Mesendoderm (in vitro differentiated cells): ENCODE measurements around the gene OS9.
A peak's percentile ranks its signal among the peaks of the same experiment; 100 is the strongest.

ENCODE experiments used
- DNase-seq: peaks from one replicate; pipeline ENCODE4 v3.0.0; 2013
- H2AK5ac ChIP-seq: 2 replicates; pipeline ENCODE4 v1.6.1; 2013; ENCODE audit warnings: low read length, inconsistent platforms
- H2BK120ac ChIP-seq: 2 replicates; pipeline ENCODE4 v1.6.1; 2013; ENCODE audit warnings: low read depth, mild to moderate bottlenecking, low read length, moderate library complexity, mixed read lengths
- H2BK15ac ChIP-seq: replicated peaks from 2 replicates; pipeline ENCODE4 v1.6.1; 2013; ENCODE audit warnings: low read depth, mild to moderate bottlenecking, moderate library complexity
- H2BK5ac ChIP-seq: 2 replicates; pipeline ENCODE4 v1.6.1; 2013; ENCODE audit warnings: low read length, inconsistent platforms
- H3K18ac ChIP-seq: 2 replicates; pipeline ENCODE4 v1.6.1; 2013; ENCODE audit warnings: mild to moderate bottlenecking, low read length, mixed read lengths
- H3K23ac ChIP-seq: one replicate; pipeline ENCODE4 v1.6.1; 2013; ENCODE audit warnings: low read length
- H3K27ac ChIP-seq: 2 replicates; pipeline ENCODE4 v1.5.1; 2013; ENCODE audit warnings: low read depth, mild to moderate bottlenecking, inconsistent platforms, low read length, moderate library complexity
- H3K27me3 ChIP-seq: 2 replicates; pipeline ENCODE4 v1.6.1; 2013; ENCODE audit warnings: low read length, control low read depth, mild to moderate bottlenecking, inconsistent platforms; ENCODE audit not compliant: insufficient read depth, poor library complexity
- H3K36me3 ChIP-seq: 2 replicates; pipeline ENCODE4 v1.6.1; 2013; ENCODE audit warnings: low read length, inconsistent platforms; ENCODE audit not compliant: control insufficient read depth, insufficient read depth
- H3K4ac ChIP-seq: one replicate; pipeline ENCODE4 v1.6.1; 2013; ENCODE audit warnings: low read depth, mild to moderate bottlenecking, low read length, moderate library complexity
- H3K4me1 ChIP-seq: 2 replicates; pipeline ENCODE4 v1.6.1; 2013; ENCODE audit warnings: low read depth, low read length, inconsistent platforms; ENCODE audit not compliant: control insufficient read depth
- H3K4me2 ChIP-seq: 2 replicates; pipeline ENCODE4 v1.6.1; 2013; ENCODE audit warnings: low read length
- H3K4me3 ChIP-seq: 2 replicates; pipeline ENCODE4 v1.5.1; 2013; ENCODE audit warnings: mild to moderate bottlenecking, low read length
- H3K56ac ChIP-seq: one replicate; pipeline ENCODE4 v1.6.1; 2013; ENCODE audit warnings: low read length
- H3K79me1 ChIP-seq: 2 replicates; pipeline ENCODE4 v1.6.1; 2013; ENCODE audit warnings: low read length, inconsistent platforms
- H3K79me2 ChIP-seq: 2 replicates; pipeline ENCODE4 v1.6.1; 2013; ENCODE audit warnings: mild to moderate bottlenecking, low read length; ENCODE audit not compliant: control insufficient read depth, insufficient read depth
- H3K9ac ChIP-seq: 2 replicates; pipeline ENCODE4 v1.6.1; 2013; ENCODE audit warnings: low read length, inconsistent platforms
- H4K5ac ChIP-seq: one replicate; pipeline ENCODE4 v1.6.1; 2013; ENCODE audit warnings: low read length
- H4K8ac ChIP-seq: one replicate; pipeline ENCODE4 v1.6.1; 2013; ENCODE audit warnings: low read depth, mild to moderate bottlenecking, control low read depth, low read length, moderate library complexity
- WGBS: extraction: QIAGEN DNeasy Blood & Tissue Kit; methylation state at CpG from one replicate; pipeline ENCODE4 v1.1.7; 2013; ENCODE audit warnings: low lambda C conversion rate, missing lambda C conversion rate; ENCODE audit not compliant: insufficient coverage; ENCODE audit errors: extremely low coverage; 5-methylcytosine and 5-hydroxymethylcytosine counted together

Gene OS9

DNA sequence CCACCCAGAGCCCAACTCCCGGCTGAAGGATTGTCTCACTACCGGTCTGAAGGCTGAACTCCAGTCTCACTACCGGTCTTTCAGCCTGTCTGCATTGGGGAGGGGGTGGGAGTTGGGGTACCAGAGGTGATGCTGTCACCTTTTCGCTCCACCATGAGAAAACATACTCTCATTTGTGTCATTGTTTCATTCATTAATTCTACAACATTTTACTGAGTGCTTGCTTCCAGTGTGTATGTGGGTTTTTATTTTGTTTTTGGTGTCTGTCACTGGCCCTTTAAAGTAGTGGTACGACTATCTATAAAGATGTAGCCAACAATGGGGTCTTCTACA lies 58.7 kb downstream of the OS9 start:
- Histone ChIP-seq H3K9ac (peak overlapping the region; percentile 33), H2BK120ac (no peak overlapping the region), H3K27me3 (peaks cover 16% of the 10 kb centered on the region), H3K18ac (no peak overlapping the region), H3K79me1 (peaks cover 10% of the 10 kb centered on the region), H2BK15ac (no peak overlapping the region), H3K23ac (no peak overlapping the region), H3K27ac (no peak overlapping the region), H3K4me3 (no peak overlapping the region), H2AK5ac (no peak overlapping the region), H3K56ac (peak overlapping the region; percentile 51), H4K5ac (no peak overlapping the region), H3K4me2 (peak overlapping the region; percentile 44), H2BK5ac (no peak overlapping the region), H3K4ac (no peak overlapping the region), H3K79me2 (peaks cover 18% of the 10 kb centered on the region), H3K36me3 (peaks cover 3% of the 10 kb centered on the region), H3K4me1 (peaks cover 9% of the 10 kb centered on the region), H4K8ac (no peak overlapping the region)
- DNase-seq, result no peak
- no CpG with 5 or more reads among the region's 5 CpGs for WGBS

DNA sequence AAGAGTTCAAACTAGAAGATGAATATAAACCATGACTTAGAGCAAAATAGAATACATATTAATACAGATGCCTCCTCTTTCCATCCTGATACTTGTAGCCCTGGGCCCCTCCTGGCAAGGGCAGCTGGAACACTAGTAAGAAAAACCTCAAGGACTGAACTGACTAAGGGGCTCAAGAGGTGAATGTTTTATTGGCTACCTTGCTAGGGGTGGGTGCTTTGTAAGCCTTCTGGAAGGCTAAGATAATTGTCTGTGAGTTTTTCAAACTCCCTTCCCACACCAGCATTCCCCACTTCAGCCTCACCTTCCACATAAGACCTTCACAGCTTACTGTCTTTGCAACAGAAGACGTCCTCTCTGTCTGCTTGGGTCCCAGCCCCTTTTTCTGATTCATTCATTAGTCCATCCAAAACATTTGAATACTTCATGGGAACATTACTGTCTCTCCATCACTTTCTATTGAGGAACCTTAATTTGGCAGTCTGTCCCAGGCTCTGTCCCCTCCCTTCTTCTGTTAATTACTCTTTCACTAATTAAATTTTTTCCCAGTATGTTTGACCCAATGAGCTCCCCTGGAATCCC lies 59.9 kb downstream of the OS9 start:
- WGBS, result no CpG with 5 or more reads among the region's 1 CpG

DNA sequence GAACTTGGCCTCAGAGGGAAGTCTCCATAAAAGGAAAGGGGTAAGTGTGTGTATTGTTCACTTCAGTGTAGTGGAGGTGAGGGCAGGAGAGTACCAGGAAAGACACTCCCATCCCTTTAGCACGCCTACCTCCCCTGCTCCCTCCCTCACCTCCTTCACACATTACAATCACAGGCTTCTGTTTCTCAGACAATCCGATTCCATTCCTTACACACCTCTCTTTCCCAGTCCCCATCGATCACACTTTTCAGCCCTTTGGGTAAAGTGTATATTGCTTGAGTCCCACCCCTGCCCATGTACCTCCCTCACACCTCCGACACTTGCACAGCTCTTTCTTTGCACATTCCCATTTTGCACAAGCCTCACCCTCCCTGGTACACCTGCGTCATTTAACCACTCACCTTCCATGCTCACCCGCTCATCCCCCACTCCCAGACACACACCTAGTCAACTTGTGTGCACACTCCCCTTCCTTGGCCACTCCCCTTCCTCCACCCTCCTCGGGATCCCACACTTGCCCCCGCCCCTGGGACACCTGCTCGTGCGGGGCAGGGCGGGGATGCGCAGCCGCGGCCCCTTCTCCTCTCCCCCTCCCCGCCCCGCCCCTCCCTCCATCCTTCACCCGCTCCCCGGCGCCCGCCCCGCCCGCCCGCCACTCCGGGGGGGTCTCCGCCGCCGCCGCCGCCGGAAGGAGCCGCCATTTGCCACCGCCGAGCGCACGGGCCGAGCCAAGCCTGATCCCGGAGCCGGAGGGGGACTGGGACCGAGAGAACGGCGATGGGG lies 60.7 kb downstream of the OS9 start, which contains the start of gene MARCHF9:
TSS of gene MARCHF9 (plus strand) at position 693 of the 783 bp plus-strand sequence. CDS start 426 bp downstream, outside the sequence.
- peak; percentile 50 for DNase-seq
- no peak within 1 kb of the TSS for H4K8ac ChIP-seq
- no peak within 1 kb of the TSS for H2BK15ac ChIP-seq
- peak within 1 kb of the TSS; percentile 3 for H3K4me3 ChIP-seq
- H3K56ac ChIP-seq, result peak within 1 kb of the TSS; percentile 57
- no CpG with 5 or more reads among the region's 41 CpGs for WGBS
- H2BK120ac ChIP-seq, result no peak within 1 kb of the TSS
- H3K36me3 ChIP-seq, result no peaks in the 10 kb centered on the region
- H3K9ac ChIP-seq, result peak within 1 kb of the TSS; percentile 22
- no peak within 1 kb of the TSS for H3K4ac ChIP-seq
- H4K5ac ChIP-seq, result no peak within 1 kb of the TSS
- peaks cover 9% of the 10 kb centered on the region for H3K4me1 ChIP-seq
- peak within 1 kb of the TSS; percentile 33 for H3K18ac ChIP-seq
- peaks cover 10% of the 10 kb centered on the region for H3K79me1 ChIP-seq
- H3K4me2 ChIP-seq, result peak within 1 kb of the TSS; percentile 51
- peaks cover 18% of the 10 kb centered on the region for H3K79me2 ChIP-seq
- no peak within 1 kb of the TSS for H2BK5ac ChIP-seq
- H3K27me3 ChIP-seq, result peaks cover 16% of the 10 kb centered on the region
- no peak within 1 kb of the TSS for H2AK5ac ChIP-seq
- no peak within 1 kb of the TSS for H3K27ac ChIP-seq
- H3K23ac ChIP-seq, result no peak within 1 kb of the TSS

More for the DNA sequence above, 59.9 kb downstream of the OS9 start:
- H3K79me1 ChIP-seq, result peaks cover 10% of the 10 kb centered on the region
- H2BK5ac ChIP-seq, result no peak overlapping the region
- H3K56ac ChIP-seq, result no peak overlapping the region
- no peak overlapping the region for H3K23ac ChIP-seq
- no peak overlapping the region for H4K8ac ChIP-seq
- H3K4me2 ChIP-seq, result no peak overlapping the region
- H2AK5ac ChIP-seq, result no peak overlapping the region
- no peak overlapping the region for H4K5ac ChIP-seq
- no peak overlapping the region for H3K27ac ChIP-seq
- H3K9ac ChIP-seq, result no peak overlapping the region
- peaks cover 18% of the 10 kb centered on the region for H3K79me2 ChIP-seq
- no peak overlapping the region for H3K18ac ChIP-seq
- H2BK120ac ChIP-seq, result no peak overlapping the region
- no peak overlapping the region for H2BK15ac ChIP-seq
- H3K4ac ChIP-seq, result no peak overlapping the region
- H3K4me1 ChIP-seq, result peaks cover 9% of the 10 kb centered on the region
- no peak for DNase-seq
- H3K4me3 ChIP-seq, result no peak overlapping the region
- H3K27me3 ChIP-seq, result peaks cover 16% of the 10 kb centered on the region
- no peaks in the 10 kb centered on the region for H3K36me3 ChIP-seq

DNA sequence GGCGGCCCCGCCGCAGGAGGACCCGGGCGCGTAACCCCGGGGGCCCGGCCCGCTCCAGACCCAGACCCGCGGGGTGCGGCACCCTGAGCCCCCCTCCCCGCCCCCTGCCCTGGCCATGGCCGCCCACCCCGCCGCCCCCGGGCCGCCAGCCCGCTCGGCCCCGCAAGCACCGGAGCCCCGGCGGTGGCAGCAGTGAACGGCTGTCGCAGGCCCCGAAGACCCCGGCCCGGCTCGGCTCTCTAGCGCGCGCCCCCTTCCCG lies 61.2 kb downstream of the OS9 start:
- Histone ChIP-seq H3K4me1 (peaks cover 9% of the 10 kb centered on the region), H3K27ac (no peak overlapping the region), H3K79me1 (peaks cover 10% of the 10 kb centered on the region), H3K56ac (no peak overlapping the region), H3K79me2 (peaks cover 18% of the 10 kb centered on the region), H2BK5ac (no peak overlapping the region), H2AK5ac (no peak overlapping the region), H3K27me3 (peaks cover 16% of the 10 kb centered on the region), H2BK15ac (no peak overlapping the region), H3K18ac (peak overlapping the region; percentile 33), H3K36me3 (no peaks in the 10 kb centered on the region), H3K9ac (no peak overlapping the region), H3K23ac (no peak overlapping the region), H4K8ac (no peak overlapping the region), H4K5ac (no peak overlapping the region), H3K4me2 (no peak overlapping the region), H3K4ac (no peak overlapping the region), H3K4me3 (no peak overlapping the region), H2BK120ac (no peak overlapping the region)
- no CpG with 5 or more reads among the region's 34 CpGs for WGBS
- no peak for DNase-seq

DNA sequence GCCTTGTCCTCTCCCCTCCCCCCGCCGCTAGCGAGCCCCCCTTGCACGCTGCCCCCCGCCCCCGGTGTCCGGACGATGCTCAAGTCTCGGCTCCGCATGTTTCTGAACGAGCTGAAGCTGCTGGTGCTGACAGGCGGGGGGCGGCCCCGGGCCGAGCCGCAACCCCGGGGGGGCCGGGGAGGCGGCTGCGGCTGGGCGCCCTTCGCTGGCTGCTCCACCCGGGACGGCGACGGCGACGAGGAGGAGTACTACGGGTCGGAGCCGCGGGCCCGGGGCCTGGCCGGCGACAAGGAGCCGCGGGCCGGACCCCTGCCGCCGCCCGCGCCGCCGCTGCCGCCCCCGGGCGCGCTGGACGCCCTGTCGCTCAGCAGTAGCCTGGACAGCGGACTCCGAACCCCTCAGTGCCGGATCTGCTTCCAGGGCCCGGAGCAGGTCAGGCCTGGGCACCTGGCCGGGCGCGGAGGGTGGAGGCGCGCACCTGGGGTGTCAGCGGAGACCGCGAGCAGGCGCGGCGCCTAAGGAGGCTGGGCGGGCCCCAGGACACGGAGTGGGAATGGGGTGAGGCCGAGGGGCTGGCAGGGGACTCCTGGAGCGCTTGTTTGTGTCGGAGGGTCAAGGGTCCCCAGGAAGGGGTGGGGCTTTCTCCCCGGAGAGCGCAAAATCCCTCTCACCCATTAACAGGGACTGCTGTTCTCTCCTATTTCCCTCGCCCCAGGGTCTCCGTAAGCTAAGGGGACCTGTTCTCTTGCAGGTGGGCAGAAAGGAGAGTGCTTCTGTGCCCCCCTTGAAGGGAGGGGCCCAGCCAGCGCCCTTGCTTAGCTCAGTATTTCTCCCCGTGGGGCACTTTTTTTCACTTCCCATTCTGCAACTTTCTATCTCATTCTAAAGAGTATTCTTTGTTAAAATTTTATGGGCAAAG lies 61.8 kb downstream of the OS9 start:
- no CpG with 5 or more reads among the region's 76 CpGs for WGBS
- peak overlapping the region; percentile 41 for H3K4me2 ChIP-seq
- H3K36me3 ChIP-seq, result no peaks in the 10 kb centered on the region
- no peak overlapping the region for H2AK5ac ChIP-seq
- H4K8ac ChIP-seq, result no peak overlapping the region
- DNase-seq, result no peak
- H3K4ac ChIP-seq, result no peak overlapping the region
- H3K18ac ChIP-seq, result peak overlapping the region; percentile 33
- H3K4me3 ChIP-seq, result no peak overlapping the region
- H4K5ac ChIP-seq, result no peak overlapping the region
- peak overlapping the region; percentile 57 for H3K56ac ChIP-seq
- H2BK5ac ChIP-seq, result no peak overlapping the region
- peaks cover 5% of the 10 kb centered on the region for H3K79me1 ChIP-seq
- no peak overlapping the region for H2BK15ac ChIP-seq
- H3K79me2 ChIP-seq, result peaks cover 13% of the 10 kb centered on the region
- H3K27ac ChIP-seq, result no peak overlapping the region
- peak overlapping the region; percentile 22 for H3K9ac ChIP-seq
- H3K27me3 ChIP-seq, result peaks cover 16% of the 10 kb centered on the region
- no peak overlapping the region for H3K23ac ChIP-seq
- peaks cover 7% of the 10 kb centered on the region for H3K4me1 ChIP-seq
- no peak overlapping the region for H2BK120ac ChIP-seq
